ENCODE measurements around the gene SAA2. TPM values are rescaled to one million over a fixed set of nuclear protein-coding genes. Genes with fewer than 3 reads are reported as not detected.

The SAA2 gene
- total RNA-seq, 4 donors from 2014 or later, result 7.7 to 236 (median 71.9) TPM

- no peak for TF ChIP-seq CTCF (IDR thresholded peaks at IDR 0.05; ENCODE audit: low read depth)
These were observed 29.2 kb upstream of the SAA2 start for GRCh38 chr11:18277565-18278271.

GRCh38 chr11:18271206-18271605, 22.7 kb upstream of the SAA2 start:
- no peak for TF ChIP-seq CTCF (IDR thresholded peaks at IDR 0.05; ENCODE audit: low read depth)

GRCh38 chr11:18270102-18270501, 21.6 kb upstream of the SAA2 start:
- no peak for TF ChIP-seq CTCF (IDR thresholded peaks at IDR 0.05; ENCODE audit: low read depth)

GRCh38 chr11:18265949-18266348, 17.5 kb upstream of the SAA2 start, which contains the start of gene SAA1:
SAA1 (plus strand) TSS chr11:18266264; CDS start chr11:18266888, 624 bp downstream.
- no peak for TF ChIP-seq CTCF (IDR thresholded peaks at IDR 0.05; ENCODE audit: low read depth)

- no peak for TF ChIP-seq CTCF (IDR thresholded peaks at IDR 0.05; ENCODE audit: low read depth)
These were observed 16.4 kb upstream of the SAA2 start for GRCh38 chr11:18264677-18265555.

- TF ChIP-seq CTCF (IDR thresholded peaks at IDR 0.05; ENCODE audit: low read depth), result no peak
These were observed 15.6 kb upstream of the SAA2 start for GRCh38 chr11:18264035-18264434.

- TF ChIP-seq CTCF (IDR thresholded peaks at IDR 0.05; ENCODE audit: low read depth), result no peak
These were observed 13.3 kb upstream of the SAA2 start for GRCh38 chr11:18261721-18262120.
